OCI-LY3 (cell line): Measurements from ENCODE around the gene HBQ1.

Source experiments
- H2AFZ ChIP-seq: fragments of 200-600, 300-600 bp; shearing (Covaris generic); 2 replicates; pipeline ENCODE4 v1.6.0; 2014; ENCODE audit warnings: antibody characterized with exemption, low read depth, low read length
- H3K27ac ChIP-seq: fragments of 200-600, 300-600 bp; sonication (generic); 2 replicates; pipeline ENCODE4 v1.5.1; 2014; ENCODE audit warnings: mild to moderate bottlenecking, low read length, moderate library complexity, mixed read lengths
- H3K27me3 ChIP-seq: fragments of 200-600, 300-600 bp; sonication (generic); 2 replicates; pipeline ENCODE4 v1.6.1; 2014; ENCODE audit warnings: low read depth, low read length, mixed read lengths
- H3K36me3 ChIP-seq: fragments of 200-600, 300-600 bp; sonication (generic); replicated peaks from 2 replicates; pipeline ENCODE3; 2014; ENCODE audit warnings: low read depth, low read length, mixed read lengths
- H3K4me1 ChIP-seq: fragments of 300-600, 200-600 bp; sonication (generic); 2 replicates; pipeline ENCODE4 v1.6.1; 2014; ENCODE audit warnings: low read length, mixed read lengths
- H3K4me2 ChIP-seq: fragments of 200-600, 300-600 bp; sonication (generic); 2 replicates; pipeline ENCODE4 v1.6.1; 2014; ENCODE audit warnings: low read length, mixed read lengths
- H3K4me3 ChIP-seq: fragments of 300-600, 200-600 bp; sonication (generic); 2 replicates; pipeline ENCODE4 v1.5.1; 2014; ENCODE audit warnings: antibody characterized with exemption, mild to moderate bottlenecking, low read length, moderate library complexity
- H3K79me2 ChIP-seq: fragments of 300-600, 200-600 bp; shearing (Covaris generic); 2 replicates; pipeline ENCODE4 v1.6.1; 2014; ENCODE audit warnings: mild to moderate bottlenecking, low read length, mixed read lengths
- H3K9ac ChIP-seq: fragments of 300-600, 200-600 bp; shearing (Covaris generic); 2 replicates; pipeline ENCODE4 v1.6.0; 2014; ENCODE audit warnings: mild to moderate bottlenecking, low read length, moderate library complexity
- H3K9me3 ChIP-seq: fragments of 200-600, 300-600 bp; shearing (Covaris generic); 2 replicates; pipeline ENCODE4 v1.6.1; 2014; ENCODE audit warnings: low read length, mixed read lengths; ENCODE audit not compliant: insufficient read depth
- H4K20me1 ChIP-seq: fragments of 200-600, 300-600 bp; sonication (generic); 2 replicates; pipeline ENCODE4 v1.6.1; 2016; ENCODE audit warnings: low read length, mixed read lengths; ENCODE audit not compliant: insufficient read depth
- CTCF ChIP-seq: fragments of 200-600, 300-600 bp; sonication (generic); IDR thresholded peaks from 2 replicates; pipeline ENCODE4 v1.5.1; 2014; ENCODE audit warnings: antibody characterized with exemption, low read length, low read depth
- EZH2phosphoT487 ChIP-seq: fragments of 200-600 bp; shearing (Covaris generic); IDR thresholded peaks from 2 replicates; pipeline ENCODE4 v1.6.1; 2018; ENCODE audit warnings: antibody characterized with exemption, mixed run types, low read depth

The HBQ1 gene

DNA sequence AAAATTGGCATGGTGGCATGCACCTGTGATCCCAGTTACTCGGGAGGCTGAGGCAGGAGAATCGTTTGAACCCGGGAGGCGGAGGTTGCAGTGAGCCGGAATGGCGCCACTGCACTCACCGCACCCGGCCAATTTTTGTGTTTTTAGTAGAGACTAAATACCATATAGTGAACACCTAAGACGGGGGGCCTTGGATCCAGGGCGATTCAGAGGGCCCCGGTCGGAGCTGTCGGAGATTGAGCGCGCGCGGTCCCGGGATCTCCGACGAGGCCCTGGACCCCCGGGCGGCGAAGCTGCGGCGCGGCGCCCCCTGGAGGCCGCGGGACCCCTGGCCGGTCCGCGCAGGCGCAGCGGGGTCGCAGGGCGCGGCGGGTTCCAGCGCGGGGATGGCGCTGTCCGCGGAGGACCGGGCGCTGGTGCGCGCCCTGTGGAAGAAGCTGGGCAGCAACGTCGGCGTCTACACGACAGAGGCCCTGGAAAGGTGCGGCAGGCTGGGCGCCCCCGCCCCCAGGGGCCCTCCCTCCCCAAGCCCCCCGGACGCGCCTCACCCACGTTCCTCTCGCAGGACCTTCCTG is at the start of gene HBQ1:
TSS of gene HBQ1 (plus strand) at position 359 of the 575 bp plus-strand sequence. CDS start at position 387, 28 bp downstream.
- Histone ChIP-seq H4K20me1 (no peaks in the 10 kb centered on the region), H3K4me2 (no peak within 1 kb of the TSS), H3K27me3 (no peaks in the 10 kb centered on the region), H2AFZ (no peak within 1 kb of the TSS), H3K4me3 (no peak within 1 kb of the TSS), H3K27ac (no peak within 1 kb of the TSS), H3K79me2 (no peaks in the 10 kb centered on the region), H3K9me3 (no peaks in the 10 kb centered on the region), H3K9ac (no peak within 1 kb of the TSS), H3K4me1 (no peaks in the 10 kb centered on the region), H3K36me3 (peaks cover 17% of the 10 kb centered on the region)
- TF ChIP-seq CTCF: no peak

DNA sequence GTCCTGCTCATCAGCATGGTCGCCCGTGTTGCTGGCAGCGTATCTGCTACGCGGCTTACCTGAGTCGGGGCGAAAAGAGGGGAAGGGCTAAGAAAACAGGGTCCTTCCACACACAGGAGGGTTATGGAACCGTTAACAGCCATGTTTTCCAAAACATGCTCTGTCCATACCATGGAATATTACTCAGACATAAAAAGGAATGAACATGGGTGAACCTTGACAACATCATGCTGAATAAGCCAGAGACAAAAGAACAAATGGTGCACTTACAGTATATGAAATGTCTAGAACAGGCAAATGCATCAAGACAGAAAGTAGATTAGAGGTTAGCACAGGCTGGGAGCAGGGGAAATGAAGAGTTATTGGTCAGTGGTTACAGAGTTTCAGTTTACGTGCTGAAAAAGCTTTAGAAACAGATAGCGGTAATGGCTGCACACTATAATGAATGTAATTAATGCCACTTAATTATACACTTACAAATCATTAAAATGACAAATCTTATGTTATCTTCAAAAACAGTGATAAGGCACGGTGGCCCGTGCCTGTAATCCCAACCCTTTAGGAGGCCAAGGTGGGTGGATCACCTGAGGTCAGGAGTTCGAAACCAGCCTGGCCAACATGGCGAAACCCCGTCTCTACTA is 49.6 kb upstream of the HBQ1 start:
- peaks cover 27% of the 10 kb centered on the region for H4K20me1 ChIP-seq
- H3K79me2 ChIP-seq: peaks cover 78% of the 10 kb centered on the region
- H2AFZ ChIP-seq: no peak overlapping the region
- no peak overlapping the region for H3K4me3 ChIP-seq
- H3K9ac ChIP-seq: no peak overlapping the region
- no peak overlapping the region for H3K4me2 ChIP-seq
- H3K4me1 ChIP-seq: no peaks in the 10 kb centered on the region
- no peak overlapping the region for H3K27ac ChIP-seq
- H3K27me3 ChIP-seq: no peaks in the 10 kb centered on the region
- no peak for TF ChIP-seq CTCF
- no peak for TF ChIP-seq EZH2phosphoT487
- H3K36me3 ChIP-seq: peaks cover 18% of the 10 kb centered on the region
- H3K9me3 ChIP-seq: no peaks in the 10 kb centered on the region

GRCh38 chr16:132120-132519 is 48.1 kb upstream of the HBQ1 start:
- H3K4me3 ChIP-seq: no peak overlapping the region
- TF ChIP-seq CTCF: no peak
- no peak for TF ChIP-seq EZH2phosphoT487
- no peaks in the 10 kb centered on the region for H3K9me3 ChIP-seq
- H3K4me1 ChIP-seq: peaks cover under 1% of the 10 kb centered on the region; the same call in 1 of the 2 replicates
- peaks cover 88% of the 10 kb centered on the region for H3K79me2 ChIP-seq
- no peak overlapping the region for H3K9ac ChIP-seq
- no peak overlapping the region for H2AFZ ChIP-seq
- peaks cover 22% of the 10 kb centered on the region for H3K36me3 ChIP-seq
- H3K4me2 ChIP-seq: no peak overlapping the region
- H3K27ac ChIP-seq: no peak overlapping the region
- H4K20me1 ChIP-seq: peaks cover 27% of the 10 kb centered on the region
- no peaks in the 10 kb centered on the region for H3K27me3 ChIP-seq

GRCh38 chr16:133716-134115 is 46.5 kb upstream of the HBQ1 start:
- H3K27me3 ChIP-seq: no peaks in the 10 kb centered on the region
- no peak for TF ChIP-seq CTCF
- TF ChIP-seq EZH2phosphoT487: no peak
- H3K27ac ChIP-seq: no peak overlapping the region
- peaks cover 89% of the 10 kb centered on the region for H3K79me2 ChIP-seq
- no peak overlapping the region for H3K9ac ChIP-seq
- H3K4me3 ChIP-seq: no peak overlapping the region
- H4K20me1 ChIP-seq: peaks cover 27% of the 10 kb centered on the region
- H3K36me3 ChIP-seq: peaks cover 20% of the 10 kb centered on the region
- no peak overlapping the region for H3K4me2 ChIP-seq
- H2AFZ ChIP-seq: no peak overlapping the region
- peaks cover 5% of the 10 kb centered on the region for H3K4me1 ChIP-seq
- no peaks in the 10 kb centered on the region for H3K9me3 ChIP-seq
